Embryonic facial prominence (tissue), 1 donor: ENCODE measurements around the gene SELENOV.

Source experiments
- DNase-seq: peaks from one replicate; pipeline ENCODE4 v3.0.0-alpha.2; 2016; ENCODE audit errors: extremely low spot score

The SELENOV gene

GRCh38 chr19:39557811-39558623 is 43.1 kb downstream of the SELENOV start:
- DNase-seq, result no peak

DNA sequence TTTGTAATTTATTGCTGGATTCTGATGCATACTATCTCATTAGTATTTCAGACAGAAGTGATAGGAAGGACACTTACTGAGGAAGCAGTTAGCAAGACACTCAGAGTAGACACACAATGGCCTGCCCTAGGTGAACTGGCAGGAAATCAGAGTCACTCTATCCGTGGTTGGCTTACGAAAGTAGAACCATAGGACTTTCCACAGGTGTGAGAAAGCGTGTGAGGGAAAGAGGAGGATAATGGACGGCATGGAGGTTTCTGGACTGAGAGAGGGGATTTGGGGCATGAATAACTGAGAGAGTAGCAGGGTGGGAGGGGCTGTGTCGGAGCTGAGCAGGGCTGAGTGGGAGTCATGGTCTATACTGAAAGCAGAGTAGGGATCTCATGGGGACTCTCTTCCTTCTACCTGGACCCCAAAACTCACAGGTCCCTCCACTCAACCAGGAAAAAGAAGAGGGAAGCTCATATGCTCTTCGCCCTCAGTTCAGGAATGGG is 43.7 kb downstream of the SELENOV start:
- no peak for DNase-seq

GRCh38 chr19:39563408-39563807 is 48.5 kb downstream of the SELENOV start:
- no peak for DNase-seq

DNA sequence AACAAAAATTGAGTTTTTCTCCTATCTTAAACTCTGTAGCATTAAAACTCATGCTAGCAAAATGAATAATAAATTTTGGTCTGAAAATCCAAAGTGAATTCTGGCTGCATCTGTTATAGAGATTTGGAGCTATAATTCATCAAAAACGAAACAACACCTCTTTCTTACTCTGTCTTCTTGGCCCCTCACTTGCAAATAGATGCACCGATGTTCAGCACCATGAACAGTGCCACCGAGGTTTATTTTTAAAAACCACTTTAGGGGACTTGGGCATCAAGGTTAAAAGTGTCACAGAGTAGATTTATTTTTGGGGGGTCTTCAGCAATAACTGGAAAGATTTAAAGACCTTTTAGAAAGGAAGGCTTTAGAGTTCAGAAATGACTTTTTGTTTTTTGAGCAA is 51.1 kb downstream of the SELENOV start:
- no peak for DNase-seq

GRCh38 chr19:39568604-39569003 is 53.7 kb downstream of the SELENOV start:
- DNase-seq, result no peak
